Erythroblast (primary cell): Measurements from ENCODE around the gene VANGL2.

Experiments
- GATA1 ChIP-seq: IDR thresholded peaks from 2 replicates; pipeline ENCODE4 v1.6.1; 2011; ENCODE audit warnings: low read depth, mild to moderate bottlenecking, control low read depth, low read length, moderate library complexity
- POLR2A ChIP-seq: IDR thresholded peaks from 2 replicates; pipeline ENCODE4 v1.6.1; 2011; ENCODE audit warnings: mild to moderate bottlenecking, low read length

DNA sequence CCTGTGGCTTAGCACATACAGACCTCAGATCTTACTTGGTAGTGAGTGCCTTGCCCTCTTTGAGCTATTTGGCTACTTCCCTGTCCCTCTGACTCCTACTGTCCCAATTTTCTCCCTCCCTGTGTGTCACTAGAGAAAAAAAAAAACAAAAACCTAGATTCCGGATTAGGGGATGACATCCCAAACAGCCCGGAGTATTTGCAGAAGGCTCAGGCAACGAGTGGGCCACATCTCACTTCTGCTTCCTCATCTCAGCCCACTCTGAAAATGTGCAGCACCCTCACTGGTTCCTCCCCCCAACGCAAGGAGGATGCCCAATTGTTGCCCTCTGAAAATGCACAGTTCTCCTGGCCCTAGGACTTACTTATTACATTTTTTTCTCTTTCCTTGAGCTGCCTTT is 28.6 kb upstream of the VANGL2 start:
- TF ChIP-seq POLR2A (no peak), GATA1 (no peak)
